HCT116 (cell line): Measurements from ENCODE around the gene FTSJ3. TPM values are rescaled to one million over a fixed set of nuclear protein-coding genes. Genes with fewer than 3 reads are reported as not detected.

Experiments
- ATAC-seq: fragments of 200-7000 bp; cut with Tn5 transposase; 2 replicates; pipeline ENCODE4 v1.9.1; 2020; ENCODE audit warnings: mild to moderate bottlenecking, moderate library complexity
- BruUV-seq: library from RNA; stranded (reverse); fragments of 400-500 nt; replicated peaks from 2 replicates; lab custom pipeline; 2021; lab: Mats Ljungman, UMichigan
- CTCF ChIA-PET: fragments of 300-600 bp; sonication (Branson Sonifier 250); formaldehyde crosslinking; loops from one replicate; lab custom pipeline; 2021; ENCODE audit warnings: antibody characterized with exemption; lab: Charles Lee
- POLR2A ChIA-PET: fragments of 300-600, 350-600 bp; sonication (Branson Sonifier 250); formaldehyde crosslinking; loops from one replicate; lab custom pipeline; 2021; ENCODE audit warnings: antibody characterized with exemption; lab: Charles Lee
- RAD21 ChIA-PET, 2 experiments: fragments of 300-600 bp; sonication (Branson Sonifier 250); formaldehyde crosslinking; loops; one replicate each; lab custom pipeline; 2023; ENCODE audit warnings: low total read pairs in 2 of 2; ENCODE audit not compliant: uncharacterized antibody in 2 of 2, unreplicated experiment in 2 of 2, low non-redundant PET in 1 of 2; lab: Charles Lee
- DNase-seq: peaks from one replicate; pipeline ENCODE4 v3.0.0-alpha.2; 2010; ENCODE audit warnings: low read depth, low spot score
- H2AFZ ChIP-seq: fragments of 200-600 bp; shearing (Covaris generic), sonication (generic); 2 replicates; pipeline ENCODE4 v1.6.1; 2017; ENCODE audit warnings: low read depth, mixed run types, mixed read lengths, antibody characterized with exemption, low read length; ENCODE audit not compliant: poor library complexity, severe bottlenecking
- H3K27ac ChIP-seq: 2 replicates; pipeline ENCODE4 v1.5.1; 2012; ENCODE audit warnings: low read depth, low read length
- H3K27me3 ChIP-seq: fragments of 200-600 bp; sonication (generic); 2 replicates; pipeline ENCODE4 v1.6.1; 2016; ENCODE audit warnings: mixed run types, low read length, mixed read lengths; ENCODE audit not compliant: insufficient read depth
- H3K36me3 ChIP-seq, 2 experiments: fragments of 200-500 bp in 1 of 2; fragments of 200-600 bp in 1 of 2; sonication (Bioruptor generic) in 1 of 2; sonication (generic) in 1 of 2; 2 replicates each; pipeline versions ENCODE4 v1.5.1 to v1.6.1; 2014 to 2016; ENCODE audit warnings: low read length in 2 of 2, inconsistent platforms in 1 of 2, mixed read lengths in 1 of 2, mixed run types in 1 of 2; ENCODE audit not compliant: insufficient read depth in 2 of 2, control insufficient read depth in 1 of 2
- H3K4me1 ChIP-seq, 2 experiments: fragments of 200-600 bp in 1 of 2; sonication (generic) in 1 of 2; 2 replicates each; pipeline versions ENCODE4 v1.5.1 to v1.6.1; 2012 to 2017; ENCODE audit warnings: low read length in 2 of 2, inconsistent platforms in 1 of 2, mild to moderate bottlenecking in 1 of 2, mixed read lengths in 1 of 2, mixed run types in 1 of 2, moderate library complexity in 1 of 2; ENCODE audit not compliant: insufficient read depth in 2 of 2, control insufficient read depth in 1 of 2
- H3K4me2 ChIP-seq: fragments of 200-600 bp; sonication (generic); 2 replicates; pipeline ENCODE4 v1.6.1; 2017; ENCODE audit warnings: mixed run types, low read length, mixed read lengths
- H3K4me3 ChIP-seq, 2 experiments: fragments of 200-600 bp in 1 of 2; sonication (generic) in 1 of 2; replicated peaks in 1 of 2; 2 replicates each; pipeline ENCODE4 v1.5.1; 2011 to 2016; ENCODE audit warnings: low read length in 2 of 2, control low read depth in 1 of 2, low read depth in 1 of 2, mild to moderate bottlenecking in 1 of 2, mixed read lengths in 1 of 2, mixed run types in 1 of 2
- H3K79me2 ChIP-seq: fragments of 200-600 bp; sonication (generic); 2 replicates; pipeline ENCODE4 v1.6.1; 2017; ENCODE audit warnings: mild to moderate bottlenecking, mixed run types, low read length, moderate library complexity, mixed read lengths; ENCODE audit not compliant: insufficient read depth
- H3K9ac ChIP-seq: fragments of 200-600 bp; sonication (generic); 2 replicates; pipeline ENCODE4 v1.6.1; 2016; ENCODE audit warnings: low read length, mixed read lengths
- H3K9me2 ChIP-seq: fragments of 200-600 bp; sonication (generic), shearing (Covaris generic); 2 replicates; pipeline ENCODE4 v1.6.1; 2017; ENCODE audit warnings: mixed run types, mild to moderate bottlenecking, moderate library complexity; ENCODE audit not compliant: insufficient read depth
- H3K9me3 ChIP-seq, 2 experiments: fragments of 200-500 bp in 1 of 2; fragments of 200-600 bp in 1 of 2; sonication (Bioruptor generic) in 1 of 2; sonication (generic) in 1 of 2; 2 replicates each; pipeline ENCODE4 v1.6.1; 2014 to 2017; ENCODE audit warnings: low read length in 2 of 2, mixed read lengths in 2 of 2, inconsistent platforms in 1 of 2, low read depth in 1 of 2, mild to moderate bottlenecking in 1 of 2, mixed run types in 1 of 2, moderate library complexity in 1 of 2; ENCODE audit not compliant: control insufficient read depth in 1 of 2, insufficient read depth in 1 of 2
- H4K20me1 ChIP-seq: fragments of 200-600 bp; sonication (generic), shearing (Covaris generic); 2 replicates; pipeline ENCODE4 v1.6.1; 2017; ENCODE audit warnings: mixed run types, mild to moderate bottlenecking, moderate library complexity; ENCODE audit not compliant: insufficient read depth
- CEBPB ChIP-seq: IDR thresholded peaks from 2 replicates; pipeline ENCODE4 v1.6.1; 2012; ENCODE audit warnings: low read depth
- CTCF ChIP-seq, 3 experiments: fragments of 200-600 bp in 1 of 3; sonication (generic) in 1 of 3; IDR thresholded peaks in 2 of 3; conservative IDR thresholded peaks in 1 of 3; 2 replicates each; pipeline ENCODE4 v1.5.1; 2012 to 2017; ENCODE audit warnings: low read depth in 2 of 3, low read length in 2 of 3, antibody characterized with exemption in 1 of 3, borderline replicate concordance in 1 of 3, control low read depth in 1 of 3, mild to moderate bottlenecking in 1 of 3, mixed read lengths in 1 of 3, mixed run types in 1 of 3, moderate library complexity in 1 of 3; ENCODE audit not compliant: insufficient read depth in 1 of 3
- EGR1 ChIP-seq: IDR thresholded peaks from 2 replicates; pipeline ENCODE4 v1.6.1; 2012; ENCODE audit warnings: low read depth
- ELF1 ChIP-seq: IDR thresholded peaks from 2 replicates; pipeline ENCODE4 v1.6.1; 2012; ENCODE audit warnings: low read depth, borderline replicate concordance
- EZH2 ChIP-seq: fragments of 200-600 bp; sonication (generic); IDR thresholded peaks from 2 replicates; pipeline ENCODE4 v1.6.1; 2017; ENCODE audit warnings: antibody characterized with exemption, mixed run types
- EZH2phosphoT487 ChIP-seq: fragments of 200-600 bp; IDR thresholded peaks from 2 replicates; pipeline ENCODE4 v1.6.1; 2018; ENCODE audit warnings: antibody characterized with exemption, borderline replicate concordance
- FOSL1 ChIP-seq: IDR thresholded peaks from 2 replicates; pipeline ENCODE4 v1.6.1; 2012; ENCODE audit warnings: low read depth
- JUND ChIP-seq: IDR thresholded peaks from 2 replicates; pipeline ENCODE4 v1.6.1; 2012
- MAX ChIP-seq: IDR thresholded peaks from 2 replicates; pipeline ENCODE4 v1.6.1; 2012
- POLR2A ChIP-seq: IDR thresholded peaks from 2 replicates; pipeline ENCODE4 v1.7.0; 2011; ENCODE audit warnings: borderline replicate concordance; ENCODE audit not compliant: insufficient read depth, insufficient read length; ENCODE audit errors: extremely low read depth
- POLR2AphosphoS5 ChIP-seq: IDR thresholded peaks from 2 replicates; pipeline ENCODE4 v1.6.1; 2011; ENCODE audit warnings: mild to moderate bottlenecking, low read depth, low read length, moderate library complexity
- RAD21 ChIP-seq: IDR thresholded peaks from 2 replicates; pipeline ENCODE4 v1.6.1; 2012; ENCODE audit warnings: low read depth, mild to moderate bottlenecking
- SIN3A ChIP-seq: IDR thresholded peaks from 2 replicates; pipeline ENCODE4 v1.6.1; 2012; ENCODE audit warnings: low read depth
- SRF ChIP-seq: IDR thresholded peaks from 2 replicates; pipeline ENCODE4 v1.6.1; 2012; ENCODE audit warnings: low read depth
- TCF7L2 ChIP-seq: IDR thresholded peaks from 2 replicates; pipeline ENCODE4 v1.7.0; 2011; ENCODE audit warnings: borderline replicate concordance, inconsistent platforms; ENCODE audit not compliant: insufficient read depth, insufficient read length; ENCODE audit errors: extremely low read depth
- ZFX ChIP-seq: fragments of 450-650 bp; IDR thresholded peaks from 2 replicates; pipeline ENCODE4 v1.6.1; 2017
- intact Hi-C: fragments of 100-400 bp; cut with micrococcal nuclease; formaldehyde crosslinking; loops from 2 replicates; pipeline ENCODE4 v1.10.0; 2022
- total RNA-seq: library from RNA; stranded (reverse); gene quantifications from one replicate; pipeline ENCODE4 v1.2.1, GENCODE V29; 2021; ENCODE audit not compliant: unreplicated experiment

Gene FTSJ3
- total RNA-seq, 1 experiment from 2014 or later: 70.9 TPM

GRCh38 chr17:63830278-63830677 lies 2.8 kb upstream of the FTSJ3 start:
- Histone ChIP-seq H3K9me2 (no peaks in the 10 kb centered on the region), H3K36me3 (peaks cover 57 to 72% of the 10 kb centered on the region in 2 experiments), H3K27me3 (no peaks in the 10 kb centered on the region), H3K79me2 (peaks cover 73% of the 10 kb centered on the region), H3K4me1 (peaks cover 10 to 25% of the 10 kb centered on the region in 2 experiments), H3K9ac (no peak overlapping the region), H4K20me1 (no peaks in the 10 kb centered on the region), H2AFZ (no peak overlapping the region), H3K9me3 (no peaks in the 10 kb centered on the region), H3K27ac (no peak overlapping the region), H3K4me2 (no peak overlapping the region), H3K4me3 (no peak overlapping the region)
- ChIA-PET POLR2A (interaction anchor here (1.4 to 4.3 kb wide), 2 partner anchors 8 to 57 kb away, joined by 6 to 16 read pairs; partner anchors contain the start of genes CCDC47 and DDX42), RAD21 (no interaction called here), CTCF (no interaction called here)
- intact Hi-C loops: no loop called here
- no peak for DNase-seq
- no TSS peak for BruUV-seq
- TF ChIP-seq EZH2 (no peak), JUND (no peak), FOSL1 (no peak), POLR2AphosphoS5 (no peak), TCF7L2 (no peak), CEBPB (no peak), POLR2A (no peak), EZH2phosphoT487 (no peak), ELF1 (no peak), CTCF (IDR thresholded peaks at IDR 0.05 in 2 of 3, conservative IDR thresholded peaks at IDR 0.05 in 1 of 3; ENCODE audit: borderline replicate concordance in 1 of 3, insufficient read depth in 1 of 3, low read depth in 2 of 3, low read length in 2 of 3) (no peak), SIN3A (no peak), ZFX (no peak), SRF (no peak), RAD21 (no peak), MAX (no peak), EGR1 (no peak)
- ATAC-seq: no peak
